Natural killer cell (primary cell): ENCODE results near the gene LRRC61. TPM values are rescaled to one million over a fixed set of nuclear protein-coding genes. Genes with fewer than 3 reads are reported as not detected.

Source experiments
- ATAC-seq, 3 donors: fragments of 150-1000 bp in 2 of 3; fragments of 200-7000 bp in 1 of 3; cut with Tn5 transposase; 1 replicate in 1 of 3; 2 replicates in 2 of 3; pipeline ENCODE4 v1.10.0; 2021; ENCODE audit warnings: mild to moderate bottlenecking in 2 of 3, moderate library complexity in 2 of 3
- DNase-seq, 2 donors: peaks; one replicate each; pipeline versions ENCODE4 v3.0.0 to v3.0.0-alpha.2; 2013 to 2021; ENCODE audit warnings: mixed read lengths in 1 of 2
- H3K27ac ChIP-seq: one replicate; pipeline ENCODE4 v1.5.1; 2013; ENCODE audit warnings: mild to moderate bottlenecking, low read length
- H3K27me3 ChIP-seq: one replicate; pipeline ENCODE4 v1.6.1; 2013; ENCODE audit warnings: low read length; ENCODE audit not compliant: control insufficient read depth, insufficient read depth
- H3K36me3 ChIP-seq: one replicate; pipeline ENCODE4 v1.6.1; 2013; ENCODE audit warnings: low read length; ENCODE audit not compliant: control insufficient read depth, insufficient read depth
- H3K4me1 ChIP-seq: one replicate; pipeline ENCODE4 v1.6.1; 2013; ENCODE audit warnings: low read length; ENCODE audit not compliant: control insufficient read depth, insufficient read depth
- H3K4me3 ChIP-seq: one replicate; pipeline ENCODE4 v1.5.1; 2013; ENCODE audit warnings: low read length
- H3K9me3 ChIP-seq: one replicate; pipeline ENCODE4 v1.6.1; 2013; ENCODE audit warnings: low read length; ENCODE audit not compliant: control insufficient read depth, insufficient read depth
- H3K27ac Mint-ChIP-seq, 2 donors: one replicate each; pipeline ENCODE4 v1.8.0; 2022; ENCODE audit warnings: mild to moderate bottlenecking in 2 of 2, mixed read lengths in 2 of 2, moderate library complexity in 1 of 2
- H3K27me3 Mint-ChIP-seq, 2 donors: one replicate each; pipeline ENCODE4 v1.8.0; 2022; ENCODE audit warnings: low read depth in 2 of 2, mixed read lengths in 2 of 2
- H3K36me3 Mint-ChIP-seq: one replicate; pipeline ENCODE4 v1.8.0; 2022; ENCODE audit warnings: mixed read lengths
- H3K4me1 Mint-ChIP-seq, 2 donors: one replicate each; pipeline ENCODE4 v1.8.0; 2022; ENCODE audit warnings: mixed read lengths in 2 of 2
- H3K4me3 Mint-ChIP-seq: one replicate; pipeline ENCODE4 v1.8.0; 2022; ENCODE audit warnings: mild to moderate bottlenecking, moderate library complexity, mixed read lengths
- H3K9me3 Mint-ChIP-seq, 2 donors: one replicate each; pipeline ENCODE4 v1.8.0; 2022; ENCODE audit warnings: mixed read lengths in 2 of 2
- WGBS: methylation state at CpG from one replicate; pipeline ENCODE4 v1.1.7; 2013; ENCODE audit warnings: missing lambda C conversion rate; ENCODE audit not compliant: insufficient coverage; 5-methylcytosine and 5-hydroxymethylcytosine counted together
- intact Hi-C: fragments of 100-400 bp; cut with micrococcal nuclease; formaldehyde crosslinking; loops from one replicate; pipeline ENCODE4 v1.14.2; 2022
- total RNA-seq, 4 donors: library from RNA; stranded (reverse); fragments of 120-200 nt in 1 of 4; gene quantifications; one replicate each; pipeline versions ENCODE4 v1.2.3 to v1.2.4, GENCODE V29; 2013 to 2022
- TF ChIP-seq, protein P1 (sequence below): fragments of 200-600 bp; IDR thresholded peaks from one replicate; pipeline ENCODE4 v1.8.0; 2022; ENCODE audit warnings: antibody characterized with exemption

Gene LRRC61
- total RNA-seq, 3 donors from 2014 or later (not counting 1 experiment from before 2014, with no cell fraction given), result 7.3 to 16.7 (median 13.7) TPM

DNA sequence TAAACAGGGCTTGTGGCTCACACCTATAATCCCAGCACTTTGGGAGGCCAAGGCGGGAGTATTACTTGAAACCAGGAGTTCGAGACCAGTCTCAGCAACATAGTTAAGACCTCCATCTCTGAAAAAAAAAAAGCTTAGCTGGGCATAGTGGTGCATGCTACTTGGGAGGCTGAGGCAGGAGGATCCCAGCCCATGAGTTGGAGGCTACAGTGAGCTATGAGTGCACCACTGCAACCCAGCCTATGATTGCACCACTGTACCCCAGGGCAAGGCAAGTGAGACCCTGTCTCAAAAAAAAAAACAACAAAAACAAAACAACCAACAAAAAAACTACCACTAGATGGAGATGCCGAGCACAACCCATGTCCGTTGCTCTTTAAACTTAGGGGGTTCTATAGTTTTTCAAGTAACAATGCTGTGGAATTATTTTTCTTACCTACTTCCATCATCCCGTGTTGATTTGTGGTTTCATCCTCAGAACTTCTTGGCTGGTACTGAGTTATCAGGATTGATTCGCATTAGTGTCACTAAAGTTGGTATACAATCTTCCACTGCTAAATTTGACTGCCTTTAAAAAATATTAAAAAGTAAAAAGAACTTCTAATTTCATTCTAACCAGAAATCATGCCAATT, 33.2 kb downstream of the LRRC61 start:
- no peaks in the 10 kb centered on the region for H3K9me3 ChIP-seq
- no peak overlapping the region for H3K27ac ChIP-seq
- DNase-seq (peak in 1 of 2 donors; percentile 80), ATAC-seq (peak in 1 of 3 donors; percentile 31)
- peaks cover 0 to 5% of the 10 kb centered on the region in 2 donors for H3K27me3 Mint-ChIP-seq
- H3K36me3 ChIP-seq, result no peaks in the 10 kb centered on the region
- peaks cover 33% of the 10 kb centered on the region in 2 donors for H3K4me1 Mint-ChIP-seq
- no peak overlapping the region for H3K4me3 ChIP-seq
- H3K9me3 Mint-ChIP-seq, result peaks cover 0 to 3% of the 10 kb centered on the region in 2 donors
- H3K27ac Mint-ChIP-seq, result no peak overlapping the region
- no peaks in the 10 kb centered on the region for H3K27me3 ChIP-seq
- H3K4me3 Mint-ChIP-seq, result no peak overlapping the region
- H3K4me1 ChIP-seq, result peaks cover 22% of the 10 kb centered on the region
- intact Hi-C loops, result loop anchor here (5.0 kb wide), 1 partner anchor 401 kb away; no protein-coding TSS in a partner anchor
- H3K36me3 Mint-ChIP-seq, result no peaks in the 10 kb centered on the region
- TF ChIP-seq, protein P1, sequence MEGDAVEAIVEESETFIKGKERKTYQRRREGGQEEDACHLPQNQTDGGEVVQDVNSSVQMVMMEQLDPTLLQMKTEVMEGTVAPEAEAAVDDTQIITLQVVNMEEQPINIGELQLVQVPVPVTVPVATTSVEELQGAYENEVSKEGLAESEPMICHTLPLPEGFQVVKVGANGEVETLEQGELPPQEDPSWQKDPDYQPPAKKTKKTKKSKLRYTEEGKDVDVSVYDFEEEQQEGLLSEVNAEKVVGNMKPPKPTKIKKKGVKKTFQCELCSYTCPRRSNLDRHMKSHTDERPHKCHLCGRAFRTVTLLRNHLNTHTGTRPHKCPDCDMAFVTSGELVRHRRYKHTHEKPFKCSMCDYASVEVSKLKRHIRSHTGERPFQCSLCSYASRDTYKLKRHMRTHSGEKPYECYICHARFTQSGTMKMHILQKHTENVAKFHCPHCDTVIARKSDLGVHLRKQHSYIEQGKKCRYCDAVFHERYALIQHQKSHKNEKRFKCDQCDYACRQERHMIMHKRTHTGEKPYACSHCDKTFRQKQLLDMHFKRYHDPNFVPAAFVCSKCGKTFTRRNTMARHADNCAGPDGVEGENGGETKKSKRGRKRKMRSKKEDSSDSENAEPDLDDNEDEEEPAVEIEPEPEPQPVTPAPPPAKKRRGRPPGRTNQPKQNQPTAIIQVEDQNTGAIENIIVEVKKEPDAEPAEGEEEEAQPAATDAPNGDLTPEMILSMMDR, result peak; percentile 82
- 37% methylated on average over 3 of the region's 6 CpGs for WGBS

DNA sequence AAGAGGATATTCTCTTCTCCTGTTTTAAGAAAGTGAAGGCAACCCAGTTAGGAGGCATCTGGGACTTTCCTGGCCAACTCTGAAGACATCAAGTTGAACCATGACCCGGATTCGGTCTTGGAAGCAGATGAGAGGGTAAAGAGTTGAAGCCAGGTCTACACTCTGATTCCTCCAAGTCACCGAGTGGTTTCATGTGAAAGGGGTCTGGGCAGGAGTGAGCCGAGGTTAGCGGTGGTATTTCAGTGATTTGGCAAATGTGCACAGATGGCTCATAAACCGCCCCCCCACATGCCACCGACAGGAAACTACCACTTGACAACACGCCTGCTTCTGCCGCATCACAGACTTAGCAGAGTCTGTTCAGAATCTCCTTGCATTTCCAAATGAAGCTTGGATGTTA, 34.1 kb downstream of the LRRC61 start:
- Mint-ChIP-seq H3K4me1 (peaks cover 33% of the 10 kb centered on the region in 2 donors), H3K4me3 (peak overlapping the region; percentile 60), H3K27me3 (peaks cover 0 to 5% of the 10 kb centered on the region in 2 donors), H3K36me3 (no peaks in the 10 kb centered on the region), H3K27ac (peak overlapping the region; percentile 64 to 95), H3K9me3 (peaks cover 0 to 3% of the 10 kb centered on the region in 2 donors)
- H3K4me3 ChIP-seq, result no peak overlapping the region
- WGBS, result 2% methylated on average over 9 of the region's 9 CpGs
- TF ChIP-seq, protein P1, result no peak
- no peaks in the 10 kb centered on the region for H3K9me3 ChIP-seq
- peaks cover 22% of the 10 kb centered on the region for H3K4me1 ChIP-seq
- H3K27me3 ChIP-seq, result no peaks in the 10 kb centered on the region
- no peak overlapping the region for H3K27ac ChIP-seq
- H3K36me3 ChIP-seq, result no peaks in the 10 kb centered on the region
- DNase-seq, result peak; percentile 62 to 81
- peak; percentile 80 to 87 (median 82) for ATAC-seq
- intact Hi-C loops, result loop anchor here (1.0 to 5.0 kb wide), 2 partner anchors 64 to 400 kb away; no protein-coding TSS in a partner anchor

DNA sequence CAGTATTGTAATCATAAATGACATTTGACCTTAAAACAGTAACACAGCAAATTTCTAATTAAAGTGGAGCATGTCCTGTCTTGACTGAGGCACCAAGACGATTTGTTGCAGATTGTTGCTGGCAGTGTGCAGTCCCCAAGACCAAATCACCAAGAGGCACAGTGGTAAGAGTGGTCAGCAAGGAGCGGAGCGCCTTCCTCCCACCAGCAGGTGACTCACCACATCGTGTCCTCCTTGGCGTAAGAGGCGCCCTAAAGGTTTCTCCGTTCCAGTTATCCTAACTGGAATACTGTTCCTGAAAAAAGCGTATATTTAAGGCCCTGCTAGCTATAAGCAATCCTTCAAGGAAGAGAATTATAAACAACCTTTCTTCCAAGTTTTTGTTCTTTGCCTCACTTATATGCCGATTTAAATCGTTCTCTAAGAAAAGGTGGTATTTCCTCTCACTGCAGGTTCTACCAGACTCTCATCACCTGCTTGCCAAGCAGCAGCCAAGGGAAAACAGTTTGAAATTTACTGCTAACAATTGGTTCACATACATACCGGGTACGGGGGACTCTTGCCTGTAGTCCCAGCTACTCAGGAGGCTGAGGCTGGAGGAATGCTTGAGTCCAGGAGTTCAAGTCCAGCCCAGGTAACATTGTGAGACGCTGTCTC, 34.7 kb downstream of the LRRC61 start:
- ATAC-seq, result peak; percentile 23 to 41 (median 29)
- Histone ChIP-seq H3K9me3 (no peaks in the 10 kb centered on the region), H3K4me1 (peaks cover 22% of the 10 kb centered on the region), H3K27ac (peak overlapping the region; percentile 3), H3K4me3 (no peak overlapping the region), H3K36me3 (no peaks in the 10 kb centered on the region), H3K27me3 (no peaks in the 10 kb centered on the region)
- TF ChIP-seq, protein P1, result no peak
- WGBS, result 47% methylated on average over 13 of the region's 13 CpGs
- Mint-ChIP-seq H3K27me3 (peaks cover 0 to 5% of the 10 kb centered on the region in 2 donors), H3K36me3 (no peaks in the 10 kb centered on the region), H3K27ac (peak overlapping the region; percentile 65 to 95), H3K9me3 (peaks cover 0 to 3% of the 10 kb centered on the region in 2 donors), H3K4me3 (peak overlapping the region; percentile 60), H3K4me1 (peaks cover 33% of the 10 kb centered on the region in 2 donors)
- intact Hi-C loops, result loop anchor here (1.0 to 5.0 kb wide), 2 partner anchors 63 to 399 kb away; no protein-coding TSS in a partner anchor
- DNase-seq, result peak in 1 of 2 donors; percentile 37
